ENCODE results near the gene PDE6C. TPM values are rescaled to one million over a fixed set of nuclear protein-coding genes. Genes with fewer than 3 reads are reported as not detected.
A peak's percentile ranks its signal among the peaks of the same experiment; 100 is the strongest.
"Not testable (repeated sequence)": the region's sequence is repeated elsewhere in the genome, so short reads cannot be mapped to it uniquely, and the experiment has no call there.

Gene PDE6C
- total RNA-seq, 8 experiments from 2014 or later: 0.16 to 0.95 (median 0.32) TPM

DNA sequence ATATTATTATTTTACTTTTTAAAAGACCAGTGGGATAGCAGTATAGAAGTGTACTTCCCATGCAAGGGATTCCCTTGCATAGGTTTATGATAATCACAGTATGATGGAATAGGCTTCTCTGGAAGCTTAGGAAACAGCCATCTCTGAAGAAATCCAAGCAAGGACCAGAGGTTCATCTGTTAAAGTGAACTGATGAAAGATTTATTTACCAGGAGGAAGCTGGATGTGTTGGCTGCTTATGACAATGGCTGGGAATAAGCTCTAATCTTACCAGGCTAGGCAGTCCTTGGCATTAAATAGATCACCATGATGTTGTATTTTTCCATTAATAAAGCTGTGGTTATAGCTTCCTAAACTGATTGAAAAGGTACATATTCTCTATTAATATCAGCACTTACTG, 58.0 kb downstream of the PDE6C start:
- Histone ChIP-seq H3K4me3 (no peak overlapping the region), H3K4me1 (replicated peaks in 1 of 2) (no peaks in the 10 kb centered on the region), H3K27ac (no peak overlapping the region)
- no peak for ATAC-seq (replicated peaks in 6 of 8)
- in situ Hi-C loops (cut with MboI; ENCODE audit: low pct_unique_long_range_greater_than_20kb in 2 of 9, low sequenced_read_pairs in 9 of 9, unreplicated experiment in 9 of 9): loop anchor here in 2 of 9 experiments (10.0 to 25.0 kb wide), 2 partner anchors 108 to 126 kb away; partner anchors contain the start of gene FFAR4 (in 1 of the 2)

DNA sequence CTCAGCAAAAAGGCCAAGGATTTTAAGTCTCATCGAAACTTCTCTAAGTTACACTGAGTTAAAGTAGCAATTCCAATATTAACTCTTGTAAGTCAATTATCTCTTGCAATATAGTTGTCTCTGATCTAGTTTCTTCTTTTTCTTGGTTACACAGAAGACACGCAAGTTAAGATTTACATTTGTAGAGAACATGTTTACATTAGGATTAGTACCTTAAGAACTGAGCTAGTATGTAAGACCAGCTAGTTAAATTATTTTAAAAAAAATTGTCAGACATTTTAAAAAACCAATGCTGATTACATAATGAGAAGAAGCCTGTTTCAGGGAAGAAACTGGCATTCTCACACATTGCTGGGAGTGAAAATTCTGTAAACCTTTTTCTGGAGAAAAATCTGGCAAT, 58.7 kb downstream of the PDE6C start:
- no peak for ATAC-seq (replicated peaks in 6 of 8)
- Histone ChIP-seq H3K27ac (no peak overlapping the region), H3K4me3 (no peak overlapping the region), H3K4me1 (replicated peaks in 1 of 2) (no peaks in the 10 kb centered on the region)
- 61 to 100% (median 95%) methylated on average over 1 to 2 of the region's 2 CpGs for WGBS, 10 experiments
- in situ Hi-C loops (cut with MboI; ENCODE audit: low pct_unique_long_range_greater_than_20kb in 2 of 9, low sequenced_read_pairs in 9 of 9, unreplicated experiment in 9 of 9): loop anchor here in 2 of 9 experiments (10.0 to 25.0 kb wide), 2 partner anchors 109 to 126 kb away; partner anchors contain the start of gene FFAR4 (in 1 of the 2)

DNA sequence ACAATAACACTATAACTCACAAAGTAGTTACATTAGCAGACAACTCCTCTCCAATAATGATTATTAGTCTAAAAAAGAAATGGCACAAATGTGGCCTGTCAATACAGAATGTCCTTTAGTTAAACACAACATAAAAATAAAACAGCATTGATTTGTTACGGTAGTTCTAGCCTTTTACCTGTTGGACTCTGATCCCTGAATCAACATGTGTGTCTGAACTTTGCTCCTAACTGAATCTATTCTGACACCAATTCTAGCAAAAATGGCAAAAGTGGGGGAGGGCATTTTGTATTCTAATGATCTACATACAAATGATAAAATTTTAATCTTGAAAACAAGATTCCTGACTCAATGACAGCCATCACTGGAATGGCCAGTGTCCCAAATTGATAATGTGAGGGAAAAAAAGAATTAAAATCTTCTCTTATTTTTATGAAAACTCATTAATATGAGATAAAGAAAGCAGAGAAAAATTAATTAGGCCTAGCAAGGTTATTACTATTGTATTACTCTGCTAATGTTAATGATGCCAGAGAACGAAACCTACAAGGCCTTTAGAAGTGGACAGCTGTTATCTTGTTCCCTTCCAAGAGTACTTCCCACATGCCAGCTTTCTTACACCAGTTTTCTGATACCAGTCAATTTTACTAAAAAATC, 59.8 kb downstream of the PDE6C start:
- ATAC-seq (replicated peaks in 6 of 8): no peak
- WGBS, 10 experiments: 70 to 100% (median 90%) methylated on average over 1 to 2 of the region's 2 CpGs; no CpG with 5 or more reads in 1 of the 10 experiments
- no peak overlapping the region for H3K27ac ChIP-seq
- no peaks in the 10 kb centered on the region for H3K4me1 ChIP-seq (replicated peaks in 1 of 2)
- in situ Hi-C loops (cut with MboI; ENCODE audit: low pct_unique_long_range_greater_than_20kb in 2 of 9, low sequenced_read_pairs in 9 of 9, unreplicated experiment in 9 of 9): loop anchor here in 2 of 9 experiments (10.0 to 25.0 kb wide), 2 partner anchors 110 to 127 kb away; partner anchors contain the start of gene FFAR4 (in 1 of the 2)
- no peak overlapping the region for H3K4me3 ChIP-seq

DNA sequence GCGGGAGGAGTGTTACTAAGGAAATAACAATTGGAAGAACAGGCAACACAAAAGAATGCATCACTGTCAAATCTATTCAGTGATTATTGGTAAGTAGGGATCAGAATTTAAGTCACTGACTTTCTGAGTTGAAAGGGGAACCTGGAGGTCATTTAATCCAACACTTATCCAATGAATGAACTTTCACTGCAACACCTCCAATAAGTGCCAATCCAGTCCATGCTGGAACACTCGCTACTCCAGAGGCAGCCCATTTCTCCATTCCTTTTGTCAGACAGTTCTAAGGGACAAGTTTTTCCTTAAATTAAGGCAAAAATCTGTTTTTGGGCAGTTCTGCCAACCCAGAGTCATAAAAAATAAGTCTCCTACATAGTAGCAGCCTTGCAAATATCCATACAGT, 60.6 kb downstream of the PDE6C start:
- ATAC-seq (replicated peaks in 6 of 8): no peak
- H3K4me3 ChIP-seq: no peak overlapping the region
- WGBS, 10 experiments: 70 to 100% (median 100%) methylated on average over 1 to 2 of the region's 2 CpGs; no CpG with 5 or more reads in 1 of the 10 experiments
- H3K4me1 ChIP-seq (replicated peaks in 1 of 2): no peaks in the 10 kb centered on the region
- in situ Hi-C loops (cut with MboI; ENCODE audit: low pct_unique_long_range_greater_than_20kb in 2 of 9, low sequenced_read_pairs in 9 of 9, unreplicated experiment in 9 of 9): loop anchor here in 2 of 9 experiments (10.0 to 25.0 kb wide), 2 partner anchors 111 to 128 kb away; partner anchors contain the start of gene FFAR4 (in 1 of the 2)
- no peak overlapping the region for H3K27ac ChIP-seq

DNA sequence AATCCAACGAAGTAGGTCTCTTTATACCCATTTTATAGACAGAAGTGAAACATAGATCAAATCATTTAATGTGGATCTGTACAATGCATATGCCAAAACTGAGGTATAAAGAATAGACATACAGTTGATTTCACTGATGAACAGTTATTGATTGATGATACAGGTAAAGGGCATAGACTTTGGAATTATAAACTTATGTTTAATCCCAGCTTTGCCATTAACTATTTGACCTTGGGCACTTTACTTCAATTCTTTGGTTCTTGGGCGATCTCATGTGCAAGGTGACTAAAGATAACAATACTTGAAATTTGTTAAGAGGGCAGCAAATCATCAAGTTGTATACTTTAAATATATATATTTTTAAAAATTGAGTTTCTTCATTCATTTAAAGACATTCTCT, 61.5 kb downstream of the PDE6C start:
- in situ Hi-C loops (cut with MboI; ENCODE audit: low pct_unique_long_range_greater_than_20kb in 2 of 9, low sequenced_read_pairs in 9 of 9, unreplicated experiment in 9 of 9): loop anchor here in 2 of 9 experiments (10.0 to 25.0 kb wide), 2 partner anchors 111 to 129 kb away; partner anchors contain the start of gene FFAR4 (in 1 of the 2)
- WGBS, 10 experiments: 75 to 100% (median 100%) methylated on average over 1 to 2 of the region's 2 CpGs; no CpG with 5 or more reads in 1 of the 10 experiments
- ATAC-seq (replicated peaks in 6 of 8): no peak

DNA sequence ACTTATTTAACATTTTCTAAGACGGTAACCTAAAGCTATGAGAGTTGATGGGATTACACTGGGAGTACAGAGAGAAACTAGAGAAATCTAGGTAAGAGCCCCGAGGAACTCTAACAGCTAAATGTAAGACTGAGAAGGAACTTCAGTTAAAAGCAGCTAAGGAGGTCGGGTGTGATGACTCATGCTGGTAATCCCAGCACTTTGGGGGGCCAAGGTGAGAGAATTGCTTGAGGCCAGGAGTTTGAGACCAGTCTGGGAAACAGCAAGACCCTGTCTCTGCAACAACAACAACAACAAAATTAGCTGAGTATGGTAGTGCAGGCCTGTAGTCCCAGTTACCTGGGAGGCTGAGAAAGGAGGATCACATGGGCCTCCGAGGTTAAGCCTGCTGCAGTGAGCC, 66.0 kb downstream of the PDE6C start:
- 62 to 100% (median 89%) methylated on average over 1 to 3 of the region's 4 CpGs for WGBS, 10 experiments
- Histone ChIP-seq H3K4me3 (no peak overlapping the region), H3K4me1 (replicated peaks in 1 of 2) (no peaks in the 10 kb centered on the region), H3K27ac (no peak overlapping the region)
- ATAC-seq (replicated peaks in 6 of 8): no peak
- in situ Hi-C loops (cut with MboI; ENCODE audit: low pct_unique_long_range_greater_than_20kb in 2 of 9, low sequenced_read_pairs in 9 of 9, unreplicated experiment in 9 of 9): loop anchor here in 3 of 9 experiments (10.0 to 25.0 kb wide), 2 partner anchors 134 to 291 kb away; no protein-coding TSS in a partner anchor

More for the DNA sequence above, 61.5 kb downstream of the PDE6C start:
- H3K4me3 ChIP-seq: no peak overlapping the region
- no peak overlapping the region for H3K27ac ChIP-seq
- no peaks in the 10 kb centered on the region for H3K4me1 ChIP-seq (replicated peaks in 1 of 2)

DNA sequence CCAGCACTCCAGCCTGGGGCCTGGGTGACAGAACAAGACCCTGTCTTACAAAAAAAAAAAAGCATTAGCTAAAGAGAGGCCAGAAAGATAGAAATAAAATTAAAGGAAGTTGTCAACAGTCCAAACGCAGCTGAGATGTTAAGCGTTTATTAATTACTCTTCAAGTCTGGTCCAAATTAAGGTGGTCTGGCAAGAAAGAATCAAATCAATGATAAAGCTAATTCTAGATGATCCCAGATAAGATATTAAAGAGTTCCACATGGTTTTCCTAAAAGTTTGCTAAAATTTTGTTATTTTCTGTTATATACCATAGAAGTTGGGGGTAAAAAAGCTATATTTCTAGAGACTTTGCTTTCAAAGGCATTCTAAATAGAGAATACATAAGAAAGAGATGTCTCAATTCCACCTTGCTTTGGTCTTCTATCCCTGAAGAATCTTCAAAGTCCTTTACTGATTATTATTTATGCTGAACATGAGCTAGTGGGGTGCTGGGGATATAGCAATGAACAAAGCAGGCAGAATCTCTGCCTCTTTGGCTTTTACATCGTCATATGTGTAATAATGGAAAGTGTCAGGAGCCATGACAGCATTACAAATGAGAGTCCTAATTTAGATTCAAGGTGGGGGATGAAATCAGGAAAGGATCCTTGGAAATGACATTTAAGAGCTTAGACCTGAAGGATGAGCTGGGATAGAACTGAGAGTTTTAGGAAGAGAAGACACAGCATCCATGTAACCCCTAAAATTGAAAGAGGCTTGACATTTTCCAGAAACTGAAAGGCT, 66.7 kb downstream of the PDE6C start:
- WGBS, 10 experiments: 77 to 100% (median 89%) methylated on average over 2 to 3 of the region's 3 CpGs
- no peak overlapping the region for H3K27ac ChIP-seq
- no peaks in the 10 kb centered on the region for H3K4me1 ChIP-seq (replicated peaks in 1 of 2)
- in situ Hi-C loops (cut with MboI; ENCODE audit: low pct_unique_long_range_greater_than_20kb in 2 of 9, low sequenced_read_pairs in 9 of 9, unreplicated experiment in 9 of 9): loop anchor here in 3 of 9 experiments (10.0 to 25.0 kb wide), 2 partner anchors 134 to 292 kb away; no protein-coding TSS in a partner anchor
- ATAC-seq (replicated peaks in 6 of 8): no peak
- no peak overlapping the region for H3K4me3 ChIP-seq

DNA sequence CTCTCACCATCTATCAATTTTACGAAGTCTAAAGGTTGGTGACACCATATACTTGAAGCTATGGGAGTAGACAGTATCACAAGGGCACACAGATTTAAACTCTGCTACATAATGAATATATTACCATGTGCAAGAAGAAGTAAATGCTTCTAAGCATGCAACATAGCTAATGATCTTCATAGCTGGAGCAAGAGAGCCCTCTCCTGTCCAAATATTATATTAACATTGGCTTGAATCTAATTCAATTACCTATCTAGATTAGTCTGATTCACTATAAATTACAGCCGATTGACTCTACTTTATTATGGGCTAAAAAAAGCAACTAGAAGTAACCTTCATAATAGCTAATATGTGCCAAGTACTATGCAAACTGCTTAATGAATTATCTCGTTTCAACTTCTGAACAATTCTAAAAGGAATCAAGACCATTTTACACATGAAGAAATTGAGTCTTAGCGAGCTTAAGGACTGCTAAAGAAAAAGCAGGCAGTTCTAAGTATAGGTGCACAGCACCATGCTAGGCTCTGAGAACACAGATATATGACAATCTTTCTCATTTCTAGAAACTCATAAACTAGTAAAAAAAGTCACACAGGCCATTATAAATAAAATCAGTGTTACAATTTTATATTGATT, 68.2 kb downstream of the PDE6C start:
- Histone ChIP-seq H3K27ac (no peak overlapping the region), H3K4me3 (no peak overlapping the region), H3K4me1 (replicated peaks in 1 of 2) (no peaks in the 10 kb centered on the region)
- in situ Hi-C loops (cut with MboI; ENCODE audit: low pct_unique_long_range_greater_than_20kb in 2 of 9, low sequenced_read_pairs in 9 of 9, unreplicated experiment in 9 of 9): loop anchor here in 2 of 9 experiments (25.0 kb wide), 1 partner anchor 293 kb away; no protein-coding TSS in a partner anchor
- 34 to 100% (median 63%) methylated on average over 1 to 4 of the region's 4 CpGs for WGBS, 10 experiments
- peak in 6 of 8 experiments; percentile 30 to 95 (median 74) for ATAC-seq (replicated peaks in 6 of 8)

DNA sequence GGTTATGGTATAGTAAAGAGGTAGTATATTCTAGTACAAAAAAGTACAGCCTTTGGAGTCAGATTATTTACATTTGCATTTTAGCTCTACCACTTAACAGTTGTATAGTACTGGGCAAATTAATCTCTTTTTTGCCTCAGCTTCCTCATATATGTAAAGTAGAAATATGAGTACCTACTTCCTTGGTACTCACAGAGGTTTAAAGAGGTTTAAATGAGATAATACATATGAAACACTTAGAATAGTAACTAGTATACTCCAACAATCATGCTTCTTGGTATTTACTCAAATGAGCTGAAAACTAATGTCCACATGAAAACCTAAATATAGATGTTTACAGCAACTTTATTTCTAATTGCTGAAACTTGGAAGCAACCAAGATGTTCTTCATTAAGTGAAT, 75.4 kb downstream of the PDE6C start:
- Histone ChIP-seq H3K4me3 (no peak overlapping the region), H3K4me1 (replicated peaks in 1 of 2) (no peaks in the 10 kb centered on the region), H3K27ac (no peak overlapping the region)
- no peak for ATAC-seq (replicated peaks in 6 of 8)
- in situ Hi-C loops (cut with MboI; ENCODE audit: low pct_unique_long_range_greater_than_20kb in 2 of 9, low sequenced_read_pairs in 9 of 9, unreplicated experiment in 9 of 9): loop anchor here in 2 of 9 experiments (25.0 kb wide), 1 partner anchor 300 kb away; no protein-coding TSS in a partner anchor

DNA sequence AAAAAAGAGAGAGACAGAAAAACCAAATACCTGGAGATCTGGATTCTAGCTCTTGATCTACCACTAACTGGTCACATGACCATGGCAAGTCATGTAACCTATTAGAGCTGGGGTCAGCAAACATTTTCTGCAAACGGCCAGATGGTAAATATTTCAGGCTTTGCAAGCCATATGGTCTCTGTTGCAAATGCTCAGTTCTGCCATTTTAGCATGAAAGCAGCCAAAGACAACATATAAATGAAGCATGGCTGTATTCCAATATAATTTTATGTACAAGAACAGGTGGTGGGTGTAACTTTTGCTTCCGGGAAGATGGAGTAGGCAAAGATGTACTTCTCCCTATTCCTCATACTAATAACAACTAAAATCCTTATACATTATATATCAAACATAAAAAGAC, 83.4 kb downstream of the PDE6C start:
- peak in 1 of 8 experiments; percentile 72 for ATAC-seq (replicated peaks in 6 of 8)
- WGBS, 10 experiments: 0 to 90% (median 47%) methylated on average over 1 to 2 of the region's 2 CpGs; no CpG with 5 or more reads in 1 of the 10 experiments
- Histone ChIP-seq H3K4me1 (replicated peaks in 1 of 2) (peaks cover 13 to 14% of the 10 kb centered on the region in 2 donors), H3K27ac (no peak overlapping the region), H3K4me3 (no peak overlapping the region)
- in situ Hi-C loops (cut with MboI; ENCODE audit: low pct_unique_long_range_greater_than_20kb in 2 of 9, low sequenced_read_pairs in 9 of 9, unreplicated experiment in 9 of 9): loop anchor here in 2 of 9 experiments (25.0 kb wide), 1 partner anchor 308 kb away; no protein-coding TSS in a partner anchor

DNA sequence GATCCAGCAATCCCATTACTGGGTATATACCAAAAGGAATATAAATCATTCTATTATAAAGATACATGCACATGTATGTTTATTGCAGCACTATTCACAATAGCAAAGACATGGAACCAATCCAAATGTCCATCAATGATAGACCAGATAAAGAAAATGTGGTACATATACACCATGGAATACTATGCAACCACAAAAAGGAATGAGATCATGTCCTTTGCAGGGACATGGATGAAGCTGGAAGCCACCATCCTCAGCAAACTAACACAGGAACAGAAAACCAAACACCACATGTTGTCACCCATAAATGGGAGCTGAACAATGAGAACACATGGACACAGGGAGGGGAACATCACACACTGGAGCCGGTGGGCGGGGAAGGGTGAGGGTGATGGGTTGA, 84.2 kb downstream of the PDE6C start:
- not testable (repeated sequence) for H3K27ac ChIP-seq; H3K4me3 ChIP-seq; ATAC-seq (replicated peaks in 6 of 8)
- 83 to 100% (median 100%) methylated on average over 1 to 2 of the region's 2 CpGs; no CpG with 5 or more reads in 6 of the 10 experiments for WGBS, 10 experiments
- peaks cover 14 to 20% of the 10 kb centered on the region in 2 donors for H3K4me1 ChIP-seq (replicated peaks in 1 of 2)
- in situ Hi-C loops (cut with MboI; ENCODE audit: low pct_unique_long_range_greater_than_20kb in 2 of 9, low sequenced_read_pairs in 9 of 9, unreplicated experiment in 9 of 9): loop anchor here in 2 of 9 experiments (25.0 kb wide), 1 partner anchor 309 kb away; no protein-coding TSS in a partner anchor

DNA sequence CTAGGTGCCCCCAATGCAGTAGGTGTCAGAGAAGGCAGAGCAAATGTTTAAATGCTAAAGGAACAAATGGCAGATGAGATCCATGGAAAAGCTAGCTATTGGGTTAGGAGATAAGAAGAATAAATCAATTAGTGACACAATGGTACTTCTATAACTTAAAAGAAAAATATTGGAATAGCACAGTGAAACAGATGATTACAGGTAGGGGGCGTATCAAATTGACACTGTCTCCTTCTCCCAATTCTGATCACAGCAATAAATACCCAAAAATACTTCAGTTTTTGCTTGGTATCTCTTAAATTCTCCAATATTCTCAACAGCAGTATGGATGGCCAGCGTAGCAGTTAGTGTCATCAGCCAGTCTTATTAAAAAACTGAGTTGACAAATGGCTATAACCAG, 84.9 kb downstream of the PDE6C start:
- in situ Hi-C loops (cut with MboI; ENCODE audit: low pct_unique_long_range_greater_than_20kb in 2 of 9, low sequenced_read_pairs in 9 of 9, unreplicated experiment in 9 of 9): loop anchor here in 2 of 9 experiments (25.0 kb wide), 1 partner anchor 310 kb away; no protein-coding TSS in a partner anchor
- Histone ChIP-seq H3K27ac (no peak overlapping the region), H3K4me1 (replicated peaks in 1 of 2) (peaks cover 14 to 20% of the 10 kb centered on the region in 2 donors), H3K4me3 (no peak overlapping the region)
- 86 to 100% (median 100%) methylated on average over 1 to 2 of the region's 2 CpGs; no CpG with 5 or more reads in 2 of the 10 experiments for WGBS, 10 experiments
- no peak for ATAC-seq (replicated peaks in 6 of 8)

Measured in motor neuron (in vitro differentiated cells).